Astrocyte of the spinal cord (primary cell): ENCODE measurements around the gene EGR1.

Experiments
- DNase-seq: peaks from one replicate; pipeline ENCODE4 v3.0.0; 2011; ENCODE audit warnings: low read depth, low spot score
- H3K4me3 ChIP-seq: 2 replicates; pipeline ENCODE4 v1.5.1; 2011; ENCODE audit warnings: low read depth, mild to moderate bottlenecking, low read length, moderate library complexity
- CTCF ChIP-seq: IDR thresholded peaks from 2 replicates; pipeline ENCODE4 v1.5.1; 2012; ENCODE audit warnings: low read depth, mild to moderate bottlenecking, low read length, inconsistent platforms
- in situ Hi-C: cut with HindIII; loops from 2 replicates; pipeline ENCODE4 v1.10.0; 2017; ENCODE audit warnings: low sequenced_read_pairs

The EGR1 gene

GRCh38 chr5:138464388-138465260, 655 bp upstream of the EGR1 start:
- peak; percentile 99 for DNase-seq
- peak overlapping the region; percentile 55 for H3K4me3 ChIP-seq
- in situ Hi-C loops, result no loop called here
- no peak for TF ChIP-seq CTCF

- peak; percentile 22 for DNase-seq
- in situ Hi-C loops, result no loop called here
- peak overlapping the region; percentile 55 for H3K4me3 ChIP-seq
- TF ChIP-seq CTCF, result no peak
Observed at GRCh38 chr5:138466125-138466899, 1.0 kb downstream of the EGR1 start.

GRCh38 chr5:138466900-138467710, 1.8 kb downstream of the EGR1 start:
- peak; percentile 9 for DNase-seq
- in situ Hi-C loops, result no loop called here
- no peak for TF ChIP-seq CTCF
- H3K4me3 ChIP-seq, result peak overlapping the region; percentile 55

- in situ Hi-C loops, result no loop called here
- no peak for TF ChIP-seq CTCF
- peak overlapping the region; percentile 2 for H3K4me3 ChIP-seq
- DNase-seq, result no peak
Observed at GRCh38 chr5:138467711-138468132, 2.4 kb downstream of the EGR1 start.

- peak; percentile 30 for DNase-seq
- TF ChIP-seq CTCF, result no peak
- in situ Hi-C loops, result no loop called here
- H3K4me3 ChIP-seq, result no peak overlapping the region
Observed at GRCh38 chr5:138468133-138468965, 3.1 kb downstream of the EGR1 start.
